ENCODE data around the gene ZNF682. TPM values are rescaled to one million over a fixed set of nuclear protein-coding genes. Genes with fewer than 3 reads are reported as not detected.
A peak's percentile ranks its signal among the peaks of the same experiment; 100 is the strongest.
"Not testable (repeated sequence)": the region's sequence is repeated elsewhere in the genome, so short reads cannot be mapped to it uniquely, and the experiment has no call there.

ZNF682 gene
- total and polyA plus RNA-seq, 11 donors, result 3.3 to 10.2 (median 5.5) TPM

- intact Hi-C loops (cut with DNase I), result no loop called here
- DNase-seq, result no peak
- H3K4me3 ChIP-seq, result no peak overlapping the region
- H3K9me3 ChIP-seq, result peaks cover 0 to 38% (median 16%) of the 10 kb centered on the region in 12 donors
- no peaks in the 10 kb centered on the region for H3K36me3 ChIP-seq
- 66 to 93% (median 84%) methylated on average over 4 of the region's 4 CpGs for WGBS, 4 donors
- H3K4me1 ChIP-seq, result no peaks in the 10 kb centered on the region
- H3K27ac ChIP-seq, result no peak overlapping the region
- TF ChIP-seq, protein P1, sequence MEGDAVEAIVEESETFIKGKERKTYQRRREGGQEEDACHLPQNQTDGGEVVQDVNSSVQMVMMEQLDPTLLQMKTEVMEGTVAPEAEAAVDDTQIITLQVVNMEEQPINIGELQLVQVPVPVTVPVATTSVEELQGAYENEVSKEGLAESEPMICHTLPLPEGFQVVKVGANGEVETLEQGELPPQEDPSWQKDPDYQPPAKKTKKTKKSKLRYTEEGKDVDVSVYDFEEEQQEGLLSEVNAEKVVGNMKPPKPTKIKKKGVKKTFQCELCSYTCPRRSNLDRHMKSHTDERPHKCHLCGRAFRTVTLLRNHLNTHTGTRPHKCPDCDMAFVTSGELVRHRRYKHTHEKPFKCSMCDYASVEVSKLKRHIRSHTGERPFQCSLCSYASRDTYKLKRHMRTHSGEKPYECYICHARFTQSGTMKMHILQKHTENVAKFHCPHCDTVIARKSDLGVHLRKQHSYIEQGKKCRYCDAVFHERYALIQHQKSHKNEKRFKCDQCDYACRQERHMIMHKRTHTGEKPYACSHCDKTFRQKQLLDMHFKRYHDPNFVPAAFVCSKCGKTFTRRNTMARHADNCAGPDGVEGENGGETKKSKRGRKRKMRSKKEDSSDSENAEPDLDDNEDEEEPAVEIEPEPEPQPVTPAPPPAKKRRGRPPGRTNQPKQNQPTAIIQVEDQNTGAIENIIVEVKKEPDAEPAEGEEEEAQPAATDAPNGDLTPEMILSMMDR (IDR thresholded peaks at IDR 0.05), result no peak
- no peak for TF ChIP-seq POLR2A (IDR thresholded peaks at IDR 0.05)
- H3K27me3 ChIP-seq, result no peaks in the 10 kb centered on the region
- ATAC-seq, result no peak
Measured at GRCh38 chr19:19966862-19967261, 72.4 kb downstream of the ZNF682 start.

DNA sequence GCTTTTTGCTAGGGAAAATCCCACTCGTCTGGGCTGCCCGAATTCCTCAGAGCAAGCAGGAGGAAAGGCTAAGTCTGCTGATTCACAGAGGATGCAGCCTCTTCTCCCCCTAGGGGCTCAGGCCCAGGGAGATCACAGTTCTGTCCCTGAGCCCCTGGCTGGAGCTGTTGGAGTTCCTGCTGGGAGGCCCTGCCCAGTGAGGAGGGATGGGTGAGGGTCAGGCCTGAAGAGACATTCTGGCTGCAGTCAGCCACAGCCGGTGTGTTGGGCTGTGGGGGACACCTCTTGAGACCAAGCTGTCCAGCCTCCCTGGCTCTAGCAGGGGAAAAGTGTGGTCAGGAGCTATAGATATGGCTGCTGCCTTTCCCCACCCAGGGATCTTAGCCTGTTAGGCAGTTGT, 73.2 kb downstream of the ZNF682 start:
- H3K27ac ChIP-seq; intact Hi-C loops (cut with DNase I); DNase-seq; H3K27me3 ChIP-seq; ATAC-seq; H3K36me3 ChIP-seq; H3K4me1 ChIP-seq; H3K4me3 ChIP-seq: not testable (repeated sequence)
- peaks cover 0 to 38% (median 16%) of the 10 kb centered on the region in 12 donors for H3K9me3 ChIP-seq
- 82 to 90% (median 83%) methylated on average over 2 to 3 of the region's 3 CpGs for WGBS, 4 donors

DNA sequence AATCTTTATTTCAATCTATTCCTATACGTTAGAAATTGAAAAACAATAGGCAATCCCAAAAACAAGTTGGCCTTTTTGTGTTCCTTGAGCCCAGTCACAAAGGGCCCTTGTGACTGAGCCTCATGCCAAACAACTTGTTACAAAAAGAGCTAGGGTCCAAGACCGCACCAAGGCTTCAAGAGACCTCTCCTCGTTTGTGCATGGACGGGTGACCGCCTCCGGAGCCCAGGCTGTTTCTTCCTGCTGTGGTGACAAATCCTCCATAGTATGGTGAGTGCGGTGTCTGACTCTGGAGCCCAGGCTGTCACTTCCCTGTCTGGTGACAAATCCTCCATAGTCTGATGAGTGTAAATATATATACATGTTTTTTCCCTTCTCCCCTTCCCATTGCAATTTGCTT, 74.9 kb downstream of the ZNF682 start:
- no peak for TF ChIP-seq POLR2A (IDR thresholded peaks at IDR 0.05)
- TF ChIP-seq, protein P1 (IDR thresholded peaks at IDR 0.05), result no peak
- WGBS, 4 donors, result 80 to 86% (median 84%) methylated on average over 7 of the region's 7 CpGs
- Histone ChIP-seq H3K4me1 (no peaks in the 10 kb centered on the region), H3K9me3 (peaks cover 0 to 36% (median 16%) of the 10 kb centered on the region in 12 donors), H3K27ac (no peak overlapping the region), H3K4me3 (no peak overlapping the region), H3K36me3 (no peaks in the 10 kb centered on the region), H3K27me3 (no peaks in the 10 kb centered on the region)
- ATAC-seq, result no peak
- no peak for DNase-seq
- intact Hi-C loops (cut with DNase I), result loop anchor here in 1 of 10 donors (5.0 kb wide), 1 partner anchor 432 kb away; no protein-coding TSS in a partner anchor

GRCh38 chr19:19959151-19959799, 80.0 kb downstream of the ZNF682 start:
- H3K27me3 ChIP-seq, H3K4me3 ChIP-seq, ATAC-seq, H3K9me3 ChIP-seq, H3K4me1 ChIP-seq, H3K27ac ChIP-seq, H3K36me3 ChIP-seq: not testable (repeated sequence)
- WGBS, 4 donors, result 16 to 21% (median 18%) methylated on average over 9 of the region's 9 CpGs
- peak; percentile 54 to 80 (median 67) for DNase-seq
- intact Hi-C loops (cut with DNase I), result loop anchor here in 4 of 10 donors (5.0 to 10.0 kb wide), 2 partner anchors 424 to 427 kb away; partner anchors contain the start of gene CILP2 (in 2 of the 4)
- TF ChIP-seq, protein P1 (IDR thresholded peaks at IDR 0.05), result peak; percentile 63 to 80 (median 68)

GRCh38 chr19:19957766-19958165, 81.5 kb downstream of the ZNF682 start:
- 71 to 87% (median 79%) methylated on average over 8 of the region's 8 CpGs for WGBS, 4 donors
- not testable (repeated sequence) for H3K27ac ChIP-seq, H3K27me3 ChIP-seq, H3K36me3 ChIP-seq, H3K9me3 ChIP-seq, ATAC-seq, H3K4me3 ChIP-seq, H3K4me1 ChIP-seq, DNase-seq
- intact Hi-C loops (cut with DNase I), result loop anchor here in 4 of 10 donors (5.0 to 10.0 kb wide), 2 partner anchors 423 to 425 kb away; partner anchors contain the start of gene CILP2 (in 2 of the 4)
